Fibroblast of lung (primary cell): ENCODE results near the gene BMERB1.

Experiments
- CTCF ChIP-seq, 2 donors: IDR thresholded peaks in 1 of 2; conservative IDR thresholded peaks in 1 of 2; 1 replicate in 1 of 2; 2 replicates in 1 of 2; pipeline ENCODE4 v1.5.1; 2011 to 2012; ENCODE audit warnings: low read length in 2 of 2, control low read depth in 1 of 2, inconsistent platforms in 1 of 2, low read depth in 1 of 2, mild to moderate bottlenecking in 1 of 2
- EZH2 ChIP-seq: IDR thresholded peaks from 2 replicates; pipeline ENCODE4 v1.5.1; 2012; ENCODE audit warnings: low read length, control low read depth, mild to moderate bottlenecking; ENCODE audit errors: missing control alignments

GRCh38 chr16:15489016-15489415 is 54.6 kb downstream of the BMERB1 start:
- TF ChIP-seq CTCF (conservative IDR thresholded peaks at IDR 0.05 in 1 of 2, IDR thresholded peaks at IDR 0.05 in 1 of 2; ENCODE audit: low read depth in 1 of 2, low read length in 2 of 2) = no peak
- no peak for TF ChIP-seq EZH2
